Thyroid gland (tissue), 4 donors: ENCODE data around the gene TMEM164.

Source experiments
- CTCF ChIP-seq, 6 experiments: fragments of 200-600 bp in 3 of 6; fragments of 450-650 bp in 3 of 6; sonication (generic) in 3 of 6; IDR thresholded peaks; one replicate each; pipeline ENCODE4 v1.5.1; 2016 to 2019; ENCODE audit warnings: antibody characterized with exemption in 6 of 6, mild to moderate bottlenecking in 2 of 6, inconsistent platforms in 1 of 6, moderate library complexity in 1 of 6
- POLR2A ChIP-seq, 2 donors: fragments of 450-650 bp; IDR thresholded peaks; one replicate each; pipeline ENCODE4 v1.6.1; 2017; ENCODE audit warnings: antibody characterized with exemption in 2 of 2, mild to moderate bottlenecking in 2 of 2, moderate library complexity in 1 of 2

GRCh38 chrX:110051559-110051958, 48.6 kb downstream of the TMEM164 start:
- no peak for TF ChIP-seq CTCF (IDR thresholded peaks at IDR 0.05)
- TF ChIP-seq POLR2A (IDR thresholded peaks at IDR 0.05), result no peak
